ENCODE measurements around the gene ZNF628. TPM values are rescaled to one million over a fixed set of nuclear protein-coding genes. Genes with fewer than 3 reads are reported as not detected.

Gene ZNF628
- total and polyA plus RNA-seq, 7 donors, result 1.4 to 15.0 (median 2.5) TPM

DNA sequence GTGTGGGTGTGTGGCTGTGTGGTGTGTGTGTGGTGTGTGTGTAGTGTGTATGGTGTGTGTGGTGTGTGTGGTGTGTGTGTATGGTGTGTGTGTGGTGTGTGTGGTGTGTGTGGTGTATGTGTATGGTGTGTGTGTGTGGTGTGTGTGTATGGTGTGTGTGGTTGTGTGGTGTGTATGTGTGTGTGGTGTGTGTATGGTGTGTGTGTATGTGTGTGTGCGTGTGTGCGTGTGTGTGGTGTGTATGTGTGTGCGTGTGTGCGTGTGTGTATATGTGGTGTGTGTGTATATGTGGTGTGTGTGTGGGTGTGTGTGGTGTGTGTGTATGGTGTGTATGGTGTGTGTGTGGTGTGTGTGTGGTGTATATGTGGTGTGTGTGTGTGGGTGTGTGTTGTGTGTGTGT is 41.4 kb upstream of the ZNF628 start:
- no peak for DNase-seq
- Histone ChIP-seq H3K4me1 (no peaks in the 10 kb centered on the region), H3K27ac (no peak overlapping the region), H3K27me3 (peaks cover 43 to 89% (median 64%) of the 10 kb centered on the region in 3 donors), H3K36me3 (no peaks in the 10 kb centered on the region), H3K9me3 (no peaks in the 10 kb centered on the region), H3K4me3 (no peak overlapping the region)
- 94 to 98% methylated on average over 4 of the region's 4 CpGs for WGBS, 2 donors
- no peak for TF ChIP-seq POLR2AphosphoS5 (IDR thresholded peaks at IDR 0.05)
- TF ChIP-seq, protein P1, sequence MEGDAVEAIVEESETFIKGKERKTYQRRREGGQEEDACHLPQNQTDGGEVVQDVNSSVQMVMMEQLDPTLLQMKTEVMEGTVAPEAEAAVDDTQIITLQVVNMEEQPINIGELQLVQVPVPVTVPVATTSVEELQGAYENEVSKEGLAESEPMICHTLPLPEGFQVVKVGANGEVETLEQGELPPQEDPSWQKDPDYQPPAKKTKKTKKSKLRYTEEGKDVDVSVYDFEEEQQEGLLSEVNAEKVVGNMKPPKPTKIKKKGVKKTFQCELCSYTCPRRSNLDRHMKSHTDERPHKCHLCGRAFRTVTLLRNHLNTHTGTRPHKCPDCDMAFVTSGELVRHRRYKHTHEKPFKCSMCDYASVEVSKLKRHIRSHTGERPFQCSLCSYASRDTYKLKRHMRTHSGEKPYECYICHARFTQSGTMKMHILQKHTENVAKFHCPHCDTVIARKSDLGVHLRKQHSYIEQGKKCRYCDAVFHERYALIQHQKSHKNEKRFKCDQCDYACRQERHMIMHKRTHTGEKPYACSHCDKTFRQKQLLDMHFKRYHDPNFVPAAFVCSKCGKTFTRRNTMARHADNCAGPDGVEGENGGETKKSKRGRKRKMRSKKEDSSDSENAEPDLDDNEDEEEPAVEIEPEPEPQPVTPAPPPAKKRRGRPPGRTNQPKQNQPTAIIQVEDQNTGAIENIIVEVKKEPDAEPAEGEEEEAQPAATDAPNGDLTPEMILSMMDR (IDR thresholded peaks at IDR 0.05), result no peak
- no peak for TF ChIP-seq EP300 (IDR thresholded peaks at IDR 0.05)
- no peak for TF ChIP-seq POLR2A (IDR thresholded peaks at IDR 0.05)
- intact Hi-C loops (cut with DNase I), result no loop called here

DNA sequence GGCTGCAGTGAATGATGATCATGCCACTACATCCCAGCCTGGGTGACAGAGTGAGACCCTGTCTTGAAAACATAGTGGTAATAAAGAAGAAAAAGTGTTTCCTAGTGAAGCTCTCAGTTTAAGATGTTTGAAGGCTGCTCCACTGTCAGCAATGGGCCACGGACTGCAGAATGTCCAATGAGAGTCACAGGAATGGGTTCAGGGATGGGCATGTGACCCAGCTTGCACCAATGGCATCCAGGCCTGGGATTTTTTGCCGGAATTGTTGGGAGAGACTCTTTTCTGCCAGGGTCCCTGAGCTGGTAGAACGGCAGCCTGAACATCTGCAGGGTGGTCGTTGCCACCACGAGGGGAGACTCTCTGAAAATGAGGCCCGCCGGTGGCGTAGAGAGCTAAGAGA is 39.6 kb upstream of the ZNF628 start:
- H3K9me3 ChIP-seq, result no peaks in the 10 kb centered on the region
- DNase-seq, result no peak
- no peak for TF ChIP-seq POLR2A (IDR thresholded peaks at IDR 0.05)
- no peak for TF ChIP-seq EP300 (IDR thresholded peaks at IDR 0.05)
- no peak for TF ChIP-seq POLR2AphosphoS5 (IDR thresholded peaks at IDR 0.05)
- TF ChIP-seq, protein P1 (IDR thresholded peaks at IDR 0.05), result no peak
- no peaks in the 10 kb centered on the region for H3K36me3 ChIP-seq
- H3K4me1 ChIP-seq, result peaks cover 0 to 15% (median 11%) of the 10 kb centered on the region in 4 donors
- peaks cover 56 to 89% (median 64%) of the 10 kb centered on the region in 3 donors for H3K27me3 ChIP-seq
- H3K27ac ChIP-seq, result no peak overlapping the region
- H3K4me3 ChIP-seq, result no peak overlapping the region
- intact Hi-C loops (cut with DNase I), result no loop called here
- 43 to 53% methylated on average over 8 of the region's 8 CpGs for WGBS, 2 donors

DNA sequence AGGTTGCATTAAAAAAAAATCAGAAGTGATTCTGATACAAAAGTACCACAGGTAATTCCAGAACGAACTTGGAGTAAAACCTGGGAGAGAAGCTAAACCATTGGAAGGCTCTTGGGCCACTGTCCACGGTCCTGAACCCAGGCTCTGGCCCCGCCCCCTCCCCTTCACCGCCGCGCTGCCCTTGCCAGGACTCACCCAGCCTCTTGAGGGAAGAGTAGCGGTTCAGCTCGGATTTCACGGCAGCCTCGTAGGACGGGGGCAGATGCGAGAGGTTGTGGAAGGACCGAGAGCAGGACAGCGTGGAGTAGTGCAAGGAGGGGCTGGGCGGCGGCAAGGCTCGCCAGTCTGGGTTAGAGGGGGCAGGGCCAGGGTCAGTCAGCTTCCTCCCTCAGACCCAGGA is 39.0 kb upstream of the ZNF628 start:
- TF ChIP-seq POLR2A (IDR thresholded peaks at IDR 0.05) (no peak), EP300 (IDR thresholded peaks at IDR 0.05) (no peak), POLR2AphosphoS5 (IDR thresholded peaks at IDR 0.05) (no peak)
- TF ChIP-seq, protein P1 (IDR thresholded peaks at IDR 0.05), result no peak
- intact Hi-C loops (cut with DNase I), result no loop called here
- Histone ChIP-seq H3K27me3 (peaks cover 58 to 89% (median 64%) of the 10 kb centered on the region in 3 donors), H3K27ac (no peak overlapping the region), H3K9me3 (no peaks in the 10 kb centered on the region), H3K4me3 (no peak overlapping the region), H3K4me1 (peaks cover 0 to 21% (median 16%) of the 10 kb centered on the region in 4 donors), H3K36me3 (no peaks in the 10 kb centered on the region)
- DNase-seq, result no peak
- WGBS, 2 donors, result 3% methylated on average over 17 of the region's 17 CpGs

DNA sequence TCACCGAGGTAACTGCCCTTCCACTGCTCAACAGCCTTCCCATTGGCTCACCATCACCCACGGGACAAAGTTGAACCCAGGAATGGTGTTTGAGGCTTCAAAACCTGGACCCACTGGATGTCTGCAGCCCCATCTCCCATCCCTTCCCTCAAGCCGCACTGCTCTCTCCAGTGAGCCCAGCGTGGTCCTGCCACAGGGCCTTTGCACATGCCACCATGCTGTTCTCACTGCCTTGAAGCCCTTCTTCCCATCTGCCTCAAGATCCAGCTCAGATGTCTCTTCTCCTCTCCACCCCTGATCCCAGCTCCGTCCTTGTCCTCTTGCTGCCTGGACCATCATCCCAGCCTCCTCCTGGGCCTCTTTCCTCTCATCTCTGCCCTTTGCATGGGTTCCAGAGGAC is 37.4 kb upstream of the ZNF628 start:
- H3K27me3 ChIP-seq, result peaks cover 55 to 89% (median 64%) of the 10 kb centered on the region in 3 donors
- intact Hi-C loops (cut with DNase I), result no loop called here

More for the DNA sequence above, 37.4 kb upstream of the ZNF628 start:
- Histone ChIP-seq H3K9me3 (no peaks in the 10 kb centered on the region), H3K4me3 (no peak overlapping the region), H3K4me1 (peaks cover 0 to 25% (median 21%) of the 10 kb centered on the region in 4 donors), H3K27ac (no peak overlapping the region), H3K36me3 (no peaks in the 10 kb centered on the region)
- DNase-seq, result no peak
- TF ChIP-seq, protein P1 (IDR thresholded peaks at IDR 0.05), result no peak
- no peak for TF ChIP-seq POLR2AphosphoS5 (IDR thresholded peaks at IDR 0.05)
- TF ChIP-seq POLR2A (IDR thresholded peaks at IDR 0.05), result no peak
- no peak for TF ChIP-seq EP300 (IDR thresholded peaks at IDR 0.05)
- WGBS, 2 donors, result 72 to 79% methylated on average over 5 of the region's 5 CpGs
